T-helper 1 cell treated with Interleukin-12 subunit alpha and Interleukin-12 subunit beta and Interleukin-4 antibody, amounts not matched to agents 30 ng/mL and 1 ng/mL, for 36 hours (primary cell): ENCODE results near the gene OR2M5. TPM values are rescaled to one million over a fixed set of nuclear protein-coding genes. Genes with fewer than 3 reads are reported as not detected.

Experiments used
- total RNA-seq: library from RNA; stranded (reverse); gene quantifications from 2 replicates; pipeline ENCODE4 v1.2.3, GENCODE V29; 2022

Gene OR2M5
- total RNA-seq, 1 donor from 2014 or later, result not detected

Other genes starting within 250 kb of the OR2M5 start
- gene OR2W3, start 249.6 kb upstream of the OR2M5 start, total RNA-seq, result not detected in 2 replicates
- gene OR2T8, start 224.9 kb upstream of the OR2M5 start, total RNA-seq, result not detected in 2 replicates
- not detected in 2 replicates for gene OR2AJ1, start 220.3 kb upstream of the OR2M5 start, total RNA-seq
- 0.34 TPM in 1 of 2 replicates, not detected in the other for gene OR2L8, start 196.3 kb upstream of the OR2M5 start, total RNA-seq
- gene OR2AK2, start 179.9 kb upstream of the OR2M5 start, total RNA-seq, result 0.20 TPM in 1 of 2 replicates, not detected in the other
- not detected in 2 replicates for gene OR2L5, start 131.5 kb upstream of the OR2M5 start, total RNA-seq
- 0.07 and 0.10 TPM in 2 replicates for gene OR2L2, start 115.1 kb upstream of the OR2M5 start, total RNA-seq
- not detected in 2 replicates for gene OR2L3, start 98.3 kb upstream of the OR2M5 start, total RNA-seq
- gene OR2L13, start 50.0 kb upstream of the OR2M5 start, total RNA-seq, result not detected in 2 replicates
- gene OR2M2, start 29.7 kb downstream of the OR2M5 start, total RNA-seq, result not detected in 2 replicates
- gene OR2M3, start 52.1 kb downstream of the OR2M5 start, total RNA-seq, result not detected in 2 replicates
- gene OR2M4, start 86.3 kb downstream of the OR2M5 start, total RNA-seq, result not detected in 2 replicates
- not detected in 2 replicates for gene OR2T33, start 132.8 kb downstream of the OR2M5 start, total RNA-seq
- gene OR2T12, start 158.3 kb downstream of the OR2M5 start, total RNA-seq, result not detected in 2 replicates
- not detected in 2 replicates for gene OR2M7, start 179.4 kb downstream of the OR2M5 start, total RNA-seq
- not detected in 2 replicates for gene OR14C36, start 203.6 kb downstream of the OR2M5 start, total RNA-seq
- not detected in 2 replicates for gene OR2T4, start 216.5 kb downstream of the OR2M5 start, total RNA-seq
- not detected in 2 replicates for gene OR2T6, start 230.6 kb downstream of the OR2M5 start, total RNA-seq